GM19395 (cell line): ENCODE measurements around the gene PRDM16.

Experiments used
- ATAC-seq: cut with Tn5 transposase; IDR thresholded peaks from one replicate; pipeline ENCODE4 v1.9.1; 2021; ENCODE audit warnings: mild to moderate bottlenecking, moderate library complexity; ENCODE audit not compliant: unreplicated experiment

The PRDM16 gene

GRCh38 chr1:3475839-3476573, 407.0 kb downstream of the PRDM16 start:
- no peak for ATAC-seq

GRCh38 chr1:3476666-3477065, 407.7 kb downstream of the PRDM16 start:
- ATAC-seq = no peak

- ATAC-seq = no peak
Observed at GRCh38 chr1:3477241-3477995, 408.4 kb downstream of the PRDM16 start.

GRCh38 chr1:3478187-3478586, 409.2 kb downstream of the PRDM16 start:
- ATAC-seq = no peak

- no peak for ATAC-seq
Observed at GRCh38 chr1:3479511-3480368, 410.7 kb downstream of the PRDM16 start.

GRCh38 chr1:3480369-3480719, 411.3 kb downstream of the PRDM16 start:
- ATAC-seq = no peak

GRCh38 chr1:3481046-3481445, 412.0 kb downstream of the PRDM16 start:
- ATAC-seq = no peak

- ATAC-seq = no peak
Observed at GRCh38 chr1:3481836-3482375, 412.9 kb downstream of the PRDM16 start.

GRCh38 chr1:3482378-3482849, 413.4 kb downstream of the PRDM16 start:
- ATAC-seq = no peak

GRCh38 chr1:3483380-3483779, 414.4 kb downstream of the PRDM16 start:
- ATAC-seq = no peak

GRCh38 chr1:3483801-3484444, 414.9 kb downstream of the PRDM16 start:
- no peak for ATAC-seq

GRCh38 chr1:3485016-3485415, 416.0 kb downstream of the PRDM16 start:
- no peak for ATAC-seq
